Transverse colon (tissue), 4 donors: ENCODE results near the gene CANX.

ENCODE experiments used
- EP300 ChIP-seq: sonication (generic); formaldehyde crosslinking; IDR thresholded peaks from one replicate; pipeline ENCODE4 v1.6.1; 2017; ENCODE audit warnings: antibody characterized with exemption, low read depth
- POLR2A ChIP-seq: fragments of 450-650 bp; IDR thresholded peaks from one replicate; pipeline ENCODE4 v1.6.1; 2016; ENCODE audit warnings: antibody characterized with exemption, mild to moderate bottlenecking, moderate library complexity
- POLR2AphosphoS5 ChIP-seq, 3 donors: sonication (generic); formaldehyde crosslinking; IDR thresholded peaks; one replicate each; pipeline ENCODE4 v1.6.1; 2016; ENCODE audit warnings: antibody characterized with exemption in 3 of 3
- TF ChIP-seq, protein P1 (sequence below), 5 experiments: fragments of 200-600 bp in 3 of 5; fragments of 450-650 bp in 2 of 5; sonication (generic) in 3 of 5; IDR thresholded peaks; 1 replicate in 2 of 5; 2 replicates in 3 of 5; pipeline ENCODE4 v1.5.1; 2016 to 2017; ENCODE audit warnings: antibody characterized with exemption in 5 of 5, inconsistent platforms in 3 of 5, mild to moderate bottlenecking in 2 of 5, moderate library complexity in 1 of 5

DNA sequence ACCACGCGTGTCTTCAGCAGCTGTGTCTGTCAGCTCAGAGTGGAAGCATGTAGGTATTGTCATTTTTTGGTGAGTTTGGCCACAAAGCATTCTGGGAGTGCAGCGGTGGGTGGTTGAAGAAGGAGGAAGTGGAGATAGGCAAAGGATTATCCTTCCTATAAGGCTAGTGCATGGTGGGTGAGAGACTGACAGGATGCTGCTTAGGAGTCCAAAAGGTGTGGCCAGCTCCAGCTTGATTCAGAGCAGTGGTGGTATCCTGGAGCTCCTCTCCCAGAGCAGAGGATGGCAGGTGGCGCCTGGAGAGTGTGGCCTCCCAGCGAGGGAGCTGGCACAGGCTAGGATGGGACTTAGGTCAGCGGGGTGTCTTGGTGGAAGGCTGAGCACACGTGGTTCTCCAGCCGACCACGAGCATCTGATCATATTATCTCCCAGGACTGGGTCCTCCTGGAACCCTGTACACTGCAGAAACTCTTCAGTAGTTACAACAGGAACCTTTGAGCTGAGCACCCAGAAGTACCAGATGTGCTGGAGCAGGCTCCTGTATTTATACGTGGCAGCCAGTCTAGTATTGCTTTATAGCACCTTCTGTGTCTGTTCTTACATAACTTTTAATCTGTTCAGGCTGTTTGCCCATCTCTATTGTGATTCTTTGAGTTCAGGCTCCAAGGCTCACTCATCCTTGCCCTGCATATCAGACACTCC, 63.5 kb downstream of the CANX start:
- TF ChIP-seq, protein P1, sequence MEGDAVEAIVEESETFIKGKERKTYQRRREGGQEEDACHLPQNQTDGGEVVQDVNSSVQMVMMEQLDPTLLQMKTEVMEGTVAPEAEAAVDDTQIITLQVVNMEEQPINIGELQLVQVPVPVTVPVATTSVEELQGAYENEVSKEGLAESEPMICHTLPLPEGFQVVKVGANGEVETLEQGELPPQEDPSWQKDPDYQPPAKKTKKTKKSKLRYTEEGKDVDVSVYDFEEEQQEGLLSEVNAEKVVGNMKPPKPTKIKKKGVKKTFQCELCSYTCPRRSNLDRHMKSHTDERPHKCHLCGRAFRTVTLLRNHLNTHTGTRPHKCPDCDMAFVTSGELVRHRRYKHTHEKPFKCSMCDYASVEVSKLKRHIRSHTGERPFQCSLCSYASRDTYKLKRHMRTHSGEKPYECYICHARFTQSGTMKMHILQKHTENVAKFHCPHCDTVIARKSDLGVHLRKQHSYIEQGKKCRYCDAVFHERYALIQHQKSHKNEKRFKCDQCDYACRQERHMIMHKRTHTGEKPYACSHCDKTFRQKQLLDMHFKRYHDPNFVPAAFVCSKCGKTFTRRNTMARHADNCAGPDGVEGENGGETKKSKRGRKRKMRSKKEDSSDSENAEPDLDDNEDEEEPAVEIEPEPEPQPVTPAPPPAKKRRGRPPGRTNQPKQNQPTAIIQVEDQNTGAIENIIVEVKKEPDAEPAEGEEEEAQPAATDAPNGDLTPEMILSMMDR (IDR thresholded peaks at IDR 0.05), result no peak
- TF ChIP-seq POLR2A, result no peak
- no peak for TF ChIP-seq EP300
- no peak for TF ChIP-seq POLR2AphosphoS5 (IDR thresholded peaks at IDR 0.05)
